Sigmoid colon (tissue), 7 donors: Measurements from ENCODE around the gene PRDM16. TPM values are rescaled to one million over a fixed set of nuclear protein-coding genes. Genes with fewer than 3 reads are reported as not detected.

Experiments used
- DNase-seq: peaks from one replicate; pipeline ENCODE4 v3.0.0-alpha.2; 2019
- H3K27ac ChIP-seq, 4 donors: fragments of 200-600 bp; sonication (generic); one replicate each; pipeline ENCODE4 v1.5.1; 2016 to 2019; ENCODE audit warnings: mild to moderate bottlenecking in 1 of 4
- H3K27me3 ChIP-seq, 3 donors: fragments of 200-600 bp; sonication (generic); one replicate each; pipeline ENCODE4 v1.5.1; 2019; ENCODE audit warnings: mild to moderate bottlenecking in 1 of 3
- H3K36me3 ChIP-seq, 4 donors: fragments of 200-600 bp; sonication (generic); one replicate each; pipeline ENCODE4 v1.5.1; 2016 to 2019
- H3K4me1 ChIP-seq, 4 donors: fragments of 200-600 bp; sonication (generic); one replicate each; pipeline ENCODE4 v1.5.1; 2017 to 2019
- H3K4me3 ChIP-seq, 4 donors: fragments of 200-600 bp; sonication (generic); one replicate each; pipeline ENCODE4 v1.5.1; 2017 to 2019; ENCODE audit warnings: mild to moderate bottlenecking in 2 of 4, moderate library complexity in 1 of 4
- H3K9me3 ChIP-seq, 4 donors: fragments of 200-600 bp in 3 of 4; sonication (generic) in 3 of 4; one replicate each; pipeline versions ENCODE4 v1.5.1 to v1.6.1; 2013 to 2019
- CTCF ChIP-seq, 4 experiments: fragments of 450-650 bp in 3 of 4; fragments of 200-600 bp in 1 of 4; IDR thresholded peaks; one replicate each; pipeline ENCODE4 v1.5.1; 2016 to 2019; ENCODE audit warnings: antibody characterized with exemption in 4 of 4, mild to moderate bottlenecking in 3 of 4, moderate library complexity in 2 of 4
- EP300 ChIP-seq, 4 donors: sonication (generic); formaldehyde crosslinking; IDR thresholded peaks; one replicate each; pipeline ENCODE4 v1.6.1; 2017; ENCODE audit warnings: antibody characterized with exemption in 4 of 4
- POLR2A ChIP-seq, 2 donors: fragments of 450-650 bp; IDR thresholded peaks; one replicate each; pipeline ENCODE4 v1.6.1; 2016; ENCODE audit warnings: antibody characterized with exemption in 2 of 2, mild to moderate bottlenecking in 2 of 2, moderate library complexity in 2 of 2
- POLR2AphosphoS5 ChIP-seq, 4 donors: sonication (generic); formaldehyde crosslinking; IDR thresholded peaks; one replicate each; pipeline ENCODE4 v1.6.1; 2017; ENCODE audit warnings: antibody characterized with exemption in 4 of 4
- WGBS, 2 donors: extraction: QIAGEN DNeasy Blood & Tissue Kit; methylation state at CpG; one replicate each; pipeline ENCODE4 v1.1.7; 2013; 5-methylcytosine and 5-hydroxymethylcytosine counted together
- intact Hi-C: fragments of 100-400 bp; cut with DNase I; formaldehyde crosslinking; loops from one replicate; pipeline ENCODE4 v1.15.1; 2023
- polyA plus RNA-seq, 3 donors: library from polyadenylated mRNA; stranded (reverse); fragments of 200-250 nt; gene quantifications; one replicate each; pipeline ENCODE4 v1.2.3, GENCODE V29; 2013
- total RNA-seq, 4 donors: library from RNA; depleted of rRNA; stranded (reverse); fragments of >200 nt; gene quantifications; one replicate each; pipeline ENCODE4 v1.1.0, GENCODE V29; 2016
- donor health status: healthy with polysubstance abuse.
- donor health status: Bipolar disorder and iron deficiency.
- donor health status: healthy.

The PRDM16 gene
- total and polyA plus RNA-seq, 7 donors = under 0.01 to 1.7 (median 0.49) TPM

GRCh38 chr1:3329640-3330281, 260.8 kb downstream of the PRDM16 start:
- H3K4me1 ChIP-seq = peaks cover 0 to 12% (median 0%) of the 10 kb centered on the region in 4 donors
- no peaks in the 10 kb centered on the region for H3K36me3 ChIP-seq
- WGBS, 2 donors = 85 to 91% methylated on average over 12 of the region's 12 CpGs
- no peak for TF ChIP-seq POLR2A (IDR thresholded peaks at IDR 0.05)
- TF ChIP-seq EP300 (IDR thresholded peaks at IDR 0.05) = no peak
- TF ChIP-seq CTCF (IDR thresholded peaks at IDR 0.05) = no peak
- no peak for TF ChIP-seq POLR2AphosphoS5 (IDR thresholded peaks at IDR 0.05)
- H3K4me3 ChIP-seq = no peak overlapping the region
- H3K9me3 ChIP-seq = no peaks in the 10 kb centered on the region
- intact Hi-C loops = no loop called here
- DNase-seq = no peak
- peaks cover 2 to 6% (median 6%) of the 10 kb centered on the region in 3 donors for H3K27me3 ChIP-seq
- no peak overlapping the region for H3K27ac ChIP-seq

GRCh38 chr1:3330771-3331245, 261.8 kb downstream of the PRDM16 start:
- H3K27ac ChIP-seq = no peak overlapping the region
- no peak for TF ChIP-seq CTCF (IDR thresholded peaks at IDR 0.05)
- TF ChIP-seq POLR2A (IDR thresholded peaks at IDR 0.05) = no peak
- TF ChIP-seq POLR2AphosphoS5 (IDR thresholded peaks at IDR 0.05) = no peak
- no peak for TF ChIP-seq EP300 (IDR thresholded peaks at IDR 0.05)
- WGBS, 2 donors = 53 to 71% methylated on average over 11 of the region's 11 CpGs
- no peak overlapping the region for H3K4me3 ChIP-seq
- H3K4me1 ChIP-seq = peaks cover 0 to 17% (median 0%) of the 10 kb centered on the region in 4 donors
- no peak for DNase-seq
- no peaks in the 10 kb centered on the region for H3K36me3 ChIP-seq
- H3K9me3 ChIP-seq = no peaks in the 10 kb centered on the region
- intact Hi-C loops = no loop called here
- H3K27me3 ChIP-seq = peaks cover 0 to 6% (median 0%) of the 10 kb centered on the region in 3 donors

- intact Hi-C loops = no loop called here
- no peak for DNase-seq
- no peaks in the 10 kb centered on the region for H3K9me3 ChIP-seq
- WGBS, 2 donors = 91 to 92% methylated on average over 14 of the region's 14 CpGs
- H3K36me3 ChIP-seq = no peaks in the 10 kb centered on the region
- H3K4me3 ChIP-seq = no peak overlapping the region
- peaks cover 0 to 17% (median 0%) of the 10 kb centered on the region in 4 donors for H3K4me1 ChIP-seq
- no peak overlapping the region for H3K27ac ChIP-seq
- TF ChIP-seq POLR2A (IDR thresholded peaks at IDR 0.05) = no peak
- TF ChIP-seq CTCF (IDR thresholded peaks at IDR 0.05) = no peak
- TF ChIP-seq POLR2AphosphoS5 (IDR thresholded peaks at IDR 0.05) = no peak
- TF ChIP-seq EP300 (IDR thresholded peaks at IDR 0.05) = no peak
- H3K27me3 ChIP-seq = peaks cover 0 to 6% (median 0%) of the 10 kb centered on the region in 3 donors
Measured at GRCh38 chr1:3331564-3331963, 262.6 kb downstream of the PRDM16 start.

GRCh38 chr1:3332043-3332442, 263.0 kb downstream of the PRDM16 start:
- DNase-seq = no peak
- 88 to 91% methylated on average over 18 of the region's 18 CpGs for WGBS, 2 donors
- Histone ChIP-seq H3K9me3 (no peaks in the 10 kb centered on the region), H3K27ac (no peak overlapping the region), H3K4me1 (peaks cover 0 to 17% (median 0%) of the 10 kb centered on the region in 4 donors), H3K4me3 (no peak overlapping the region), H3K27me3 (peaks cover 0 to 6% (median 0%) of the 10 kb centered on the region in 3 donors), H3K36me3 (no peaks in the 10 kb centered on the region)
- intact Hi-C loops = no loop called here
- TF ChIP-seq EP300 (IDR thresholded peaks at IDR 0.05) = no peak
- no peak for TF ChIP-seq POLR2A (IDR thresholded peaks at IDR 0.05)
- TF ChIP-seq CTCF (IDR thresholded peaks at IDR 0.05) = no peak
- no peak for TF ChIP-seq POLR2AphosphoS5 (IDR thresholded peaks at IDR 0.05)
